ENCODE data around the gene TMEM30B. TPM values are rescaled to one million over a fixed set of nuclear protein-coding genes. Genes with fewer than 3 reads are reported as not detected.

TMEM30B gene
- total RNA-seq, 4 donors from 2014 or later, result 2.0 to 3.4 (median 2.8) TPM

DNA sequence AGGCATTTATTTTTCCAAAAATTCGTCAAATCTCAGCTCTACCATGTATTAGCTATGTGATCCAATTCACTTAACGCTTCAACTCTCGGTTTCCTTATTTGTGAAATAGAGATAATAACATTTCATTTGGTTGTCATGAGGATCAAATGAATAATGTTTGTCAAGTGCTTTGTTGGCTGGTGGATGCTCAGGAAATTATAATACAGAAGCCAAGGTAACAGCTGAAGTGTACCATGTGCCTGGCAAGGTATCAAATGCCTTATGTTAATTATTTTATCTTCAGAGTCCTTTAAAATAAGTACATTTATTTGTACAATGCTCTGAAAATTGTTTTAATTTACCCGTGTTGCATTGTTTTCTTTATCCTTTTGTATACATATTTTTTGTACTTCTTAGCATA, 34.2 kb upstream of the TMEM30B start:
- TF ChIP-seq CTCF (IDR thresholded peaks at IDR 0.05; ENCODE audit: low read depth), result no peak

DNA sequence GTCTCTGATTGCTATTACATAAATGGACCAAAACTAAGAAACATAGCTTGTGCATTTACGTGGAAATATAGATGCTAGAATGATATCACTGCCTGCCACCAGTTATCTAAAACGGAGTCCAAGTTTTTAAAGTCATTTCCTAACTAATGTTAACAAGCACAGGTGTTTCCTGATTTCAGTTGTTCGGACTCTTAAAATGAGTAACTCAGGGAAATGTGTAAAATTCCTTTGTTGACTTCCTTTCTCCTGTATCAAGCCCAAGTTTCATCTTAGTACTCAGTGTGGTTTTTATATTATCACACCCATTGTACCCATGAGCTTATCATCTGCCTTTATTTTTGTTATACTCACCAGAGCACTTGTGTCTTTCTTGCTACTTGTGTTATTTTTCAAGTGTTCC, 27.1 kb upstream of the TMEM30B start:
- TF ChIP-seq CTCF (IDR thresholded peaks at IDR 0.05; ENCODE audit: low read depth), result no peak

DNA sequence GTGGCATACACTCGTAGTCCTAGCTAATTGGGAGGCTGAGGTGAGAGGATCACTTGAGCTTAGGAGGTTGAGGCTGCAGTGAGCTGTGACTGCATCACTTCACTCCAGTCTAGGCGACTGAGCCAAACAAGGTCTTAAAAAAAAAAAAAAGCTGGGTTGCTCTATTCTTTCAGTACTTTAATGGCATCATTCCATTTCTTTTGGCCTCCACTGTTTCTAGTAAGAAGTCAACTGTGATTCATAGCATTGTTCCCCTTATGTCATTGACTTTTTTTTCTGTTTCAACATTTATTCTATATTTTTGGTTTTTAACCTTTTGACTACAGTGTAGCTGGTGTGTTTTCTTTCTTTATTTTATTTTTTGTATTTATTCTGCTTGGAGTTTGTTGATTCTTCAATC, 23.6 kb upstream of the TMEM30B start:
- no peak for TF ChIP-seq CTCF (IDR thresholded peaks at IDR 0.05; ENCODE audit: low read depth)

- no peak for TF ChIP-seq CTCF (IDR thresholded peaks at IDR 0.05; ENCODE audit: low read depth)
These were observed 19.6 kb upstream of the TMEM30B start for GRCh38 chr14:61300754-61301153.

DNA sequence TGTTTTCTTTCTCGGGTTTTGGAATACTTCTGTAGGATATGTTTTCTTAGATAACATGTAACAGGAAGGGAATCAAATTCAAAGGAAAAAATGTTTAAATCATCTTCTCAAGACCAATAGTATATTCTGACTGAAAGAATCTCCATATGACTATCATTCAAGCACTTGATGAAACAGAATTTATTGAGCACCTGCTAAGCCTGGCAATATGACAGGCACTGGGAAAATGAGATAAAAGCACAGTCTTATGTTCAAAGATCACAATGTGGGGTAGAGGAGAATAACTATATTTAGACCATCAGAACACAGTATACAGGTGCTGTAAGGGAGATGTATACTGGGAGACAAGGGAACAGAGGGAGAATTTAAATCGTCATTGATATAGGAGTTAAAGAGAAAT, 19.1 kb upstream of the TMEM30B start:
- TF ChIP-seq CTCF (IDR thresholded peaks at IDR 0.05; ENCODE audit: low read depth), result no peak

- TF ChIP-seq CTCF (IDR thresholded peaks at IDR 0.05; ENCODE audit: low read depth), result no peak
These were observed 17.7 kb upstream of the TMEM30B start for GRCh38 chr14:61298824-61299223.

GRCh38 chr14:61297581-61297980, 16.4 kb upstream of the TMEM30B start:
- no peak for TF ChIP-seq CTCF (IDR thresholded peaks at IDR 0.05; ENCODE audit: low read depth)

Data from subcutaneous adipose tissue (tissue), 4 donors.